ENCODE data around the gene SPTAN1.
"Not testable (repeated sequence)": the region's sequence is repeated elsewhere in the genome, so short reads cannot be mapped to it uniquely, and the experiment has no call there.

The SPTAN1 gene

DNA sequence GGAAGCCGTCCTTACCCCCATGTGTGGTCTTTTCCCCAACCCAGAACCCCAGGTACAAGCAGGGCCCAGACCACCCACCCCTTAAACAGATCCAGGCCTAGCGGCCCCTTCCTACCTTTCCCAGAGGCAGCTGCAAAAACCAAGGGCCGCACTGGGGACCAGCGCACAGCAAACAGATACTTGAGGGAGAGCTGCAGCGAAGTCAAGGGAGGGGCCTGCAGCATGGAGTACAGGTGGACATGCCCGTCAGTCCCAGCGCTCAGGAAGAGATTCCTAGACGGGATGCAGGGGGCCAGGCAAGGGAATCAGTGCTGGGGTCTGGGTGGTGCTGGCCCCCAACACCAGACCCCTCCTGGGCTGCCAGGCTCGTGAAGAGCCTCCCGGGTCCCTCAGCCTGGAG lies 81.7 kb downstream of the SPTAN1 start:
- no peak for DNase-seq

DNA sequence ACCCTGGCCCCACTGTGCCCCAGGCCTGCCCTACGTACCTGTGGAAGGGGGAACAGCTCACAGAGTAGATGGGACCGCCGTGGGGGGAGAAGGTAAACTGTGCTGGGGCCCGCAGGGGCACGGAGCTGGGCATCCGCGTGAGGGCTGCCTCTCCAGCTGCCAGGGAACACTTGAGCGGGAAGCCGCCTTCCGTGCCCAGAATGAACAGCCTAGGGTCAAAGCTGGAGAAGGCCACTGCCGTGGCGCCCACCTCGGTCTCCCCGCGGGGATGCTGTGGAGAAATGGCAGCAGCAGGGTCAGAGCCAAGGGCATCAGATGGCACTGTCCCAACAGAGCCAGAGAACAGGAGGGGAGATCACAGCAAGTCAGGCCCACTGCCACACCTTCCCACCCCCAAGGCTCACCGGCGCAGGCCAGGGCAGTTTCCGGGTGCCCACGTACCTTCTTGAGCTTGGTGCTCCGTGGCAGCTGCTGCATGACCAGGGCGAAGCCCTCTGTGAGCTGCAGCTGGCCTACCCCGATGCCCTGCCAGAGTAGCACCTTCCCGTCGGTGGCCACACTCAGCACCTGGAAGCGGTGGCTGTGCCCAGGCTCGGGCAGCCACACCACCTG lies 82.4 kb downstream of the SPTAN1 start:
- no peak for DNase-seq

GRCh38 chr9:128635266-128636023 lies 83.1 kb downstream of the SPTAN1 start:
- no peak for DNase-seq

DNA sequence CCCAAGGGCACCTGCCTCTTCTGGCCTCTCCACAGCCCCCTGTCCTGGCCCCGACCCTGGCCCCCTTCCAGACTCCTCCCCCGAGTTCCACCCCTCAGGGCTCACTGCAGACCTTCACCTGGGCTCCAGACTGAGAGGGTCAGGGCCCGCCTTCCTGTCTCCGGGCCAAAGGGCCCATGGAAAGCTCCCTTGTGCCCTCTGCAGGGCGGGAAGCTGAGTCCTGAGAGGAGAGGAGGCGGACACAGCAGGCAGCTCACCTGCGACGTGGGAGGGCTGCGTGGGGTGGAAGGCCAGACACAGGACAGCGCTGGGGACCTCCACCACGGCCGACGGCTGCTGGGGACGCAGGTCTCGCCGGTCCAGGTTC lies 83.6 kb downstream of the SPTAN1 start:
- no peak for DNase-seq

- no peak for DNase-seq
These were observed 84.5 kb downstream of the SPTAN1 start for GRCh38 chr9:128636556-128637530.

DNA sequence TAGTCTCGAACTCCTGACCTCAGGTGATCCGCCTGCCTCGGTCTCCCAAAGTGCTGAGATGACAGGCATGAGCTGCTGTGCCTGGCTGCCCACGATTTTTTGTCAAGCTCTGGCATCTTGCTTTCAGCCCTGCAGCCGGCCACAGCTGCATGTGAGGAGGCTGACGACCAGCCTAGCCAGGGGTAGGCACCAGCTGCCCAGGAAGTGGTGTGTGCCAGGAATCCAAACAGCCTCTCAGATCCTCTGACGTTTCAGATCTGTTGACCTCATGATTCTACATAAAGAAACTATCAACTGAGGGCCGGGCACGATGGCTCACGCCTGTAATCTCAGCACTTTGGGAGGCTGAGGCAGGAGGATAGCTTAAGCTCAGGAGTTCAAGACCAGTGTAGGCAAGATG lies 85.3 kb downstream of the SPTAN1 start:
- DNase-seq = no peak

DNA sequence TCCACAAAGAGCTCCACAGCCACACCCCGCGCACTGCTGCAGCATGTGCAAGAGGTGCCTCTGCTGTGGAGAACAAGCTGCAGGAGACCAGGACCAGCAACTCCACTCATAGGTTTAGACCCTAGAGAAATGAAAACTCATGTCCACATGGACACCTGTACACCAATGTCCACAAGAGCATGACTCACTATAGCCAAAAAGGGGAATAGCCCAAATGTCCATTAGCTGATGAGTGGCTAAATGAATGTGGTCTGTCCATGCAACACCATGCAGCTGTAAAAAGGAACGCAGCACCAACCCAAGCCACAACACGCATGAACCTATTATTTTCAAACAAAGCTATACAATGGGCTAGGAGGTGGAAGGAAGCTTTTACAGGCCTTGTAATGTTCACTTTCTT lies 86.2 kb downstream of the SPTAN1 start:
- DNase-seq = no peak

DNA sequence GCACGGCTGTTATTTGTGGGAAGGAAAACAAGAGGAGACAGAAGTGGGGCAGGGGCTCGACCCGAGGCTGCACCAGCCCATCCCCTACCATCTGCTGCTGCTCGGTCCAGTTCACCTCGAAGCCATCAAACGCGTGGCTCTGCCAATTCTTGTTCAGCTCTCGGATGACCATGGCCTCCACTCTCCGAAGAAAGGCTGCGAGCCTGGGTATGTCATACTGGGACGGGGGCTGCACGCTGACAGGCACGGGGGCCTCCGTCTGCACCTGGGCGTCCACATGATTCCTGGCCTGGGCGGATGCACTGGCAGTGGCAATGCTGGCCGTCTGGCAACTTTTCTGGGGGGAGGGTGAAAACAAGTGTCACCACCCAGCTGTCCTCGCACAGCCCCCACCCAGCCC lies 88.2 kb downstream of the SPTAN1 start:
- no peak for DNase-seq

GRCh38 chr9:128642675-128643245 lies 90.4 kb downstream of the SPTAN1 start:
- no peak for DNase-seq

DNA sequence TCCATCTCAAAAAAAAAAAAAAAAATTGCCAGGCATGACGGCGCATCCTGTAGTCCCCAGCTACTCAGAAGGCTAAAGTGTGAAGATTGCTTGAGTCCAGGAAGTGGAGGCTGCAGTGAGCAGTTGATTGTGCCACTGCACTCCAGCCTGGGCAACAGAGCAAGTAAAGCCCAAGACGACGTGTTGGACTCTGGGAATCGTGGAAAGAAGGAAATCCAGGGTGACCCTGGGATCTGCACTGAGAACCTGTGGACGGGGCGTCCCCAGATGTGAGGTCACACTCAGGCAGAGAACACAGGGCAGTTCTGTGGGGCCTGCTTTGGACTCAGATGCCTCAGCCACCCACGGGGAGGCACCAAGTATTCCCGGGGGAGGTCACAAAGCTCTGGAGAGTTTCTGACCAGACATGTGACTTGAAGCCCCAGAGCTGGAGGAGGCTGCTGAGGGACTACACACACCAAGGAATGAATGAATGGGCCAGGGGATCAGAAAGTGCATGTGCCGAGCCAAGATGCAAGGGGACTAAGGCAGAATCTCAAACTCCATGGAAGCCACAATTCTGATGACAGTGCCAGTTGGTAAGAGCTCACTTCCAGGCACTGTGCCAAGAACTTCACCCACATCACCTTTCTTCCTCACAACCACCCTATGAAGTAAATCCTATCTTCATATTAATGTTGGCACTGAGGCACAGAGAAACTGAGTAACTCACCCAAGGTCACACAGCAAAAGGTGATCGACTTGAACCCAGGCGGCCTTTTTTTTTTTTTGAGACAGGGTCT lies 91.3 kb downstream of the SPTAN1 start:
- DNase-seq = no peak

DNA sequence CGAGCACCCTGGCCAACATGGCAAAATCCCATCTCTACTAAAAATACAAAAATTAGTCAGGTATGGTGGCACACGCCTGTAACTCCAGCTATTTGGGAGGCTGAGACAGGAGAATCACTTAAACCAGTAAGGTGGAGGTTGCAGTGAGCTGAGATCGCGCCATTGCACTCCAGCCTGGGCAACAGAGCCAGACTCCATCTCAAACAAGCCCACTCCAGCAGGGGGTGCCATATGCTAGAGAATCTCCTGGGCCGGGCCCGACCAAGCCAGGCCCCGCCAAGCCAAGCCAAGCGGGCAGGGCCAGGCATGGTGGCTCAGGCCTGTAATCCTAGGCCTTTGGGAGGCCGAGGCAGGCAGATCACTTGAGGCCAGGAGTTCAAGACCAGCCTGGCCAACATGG lies 95.8 kb downstream of the SPTAN1 start:
- peak; percentile 63 to 78 for DNase-seq

DNA sequence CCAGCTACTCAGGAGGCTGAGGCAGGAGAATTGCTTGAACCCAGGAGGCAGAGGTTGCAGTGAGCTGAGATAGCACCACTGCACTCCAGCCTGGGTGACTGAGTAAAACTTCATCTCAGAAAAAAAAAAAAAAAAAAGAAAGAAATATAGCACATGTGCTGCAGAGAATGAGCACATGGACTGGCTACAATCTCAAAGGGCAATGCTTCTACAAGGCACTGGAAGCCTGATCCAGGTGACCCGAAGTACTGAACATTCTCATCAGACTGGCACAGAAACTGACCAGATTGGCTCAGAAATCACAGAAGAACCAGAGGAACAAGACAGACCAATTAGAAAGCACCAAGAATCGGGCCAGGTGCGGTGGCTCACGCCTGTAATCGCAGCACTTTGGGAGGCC lies 99.4 kb downstream of the SPTAN1 start:
- DNase-seq = no peak

DNA sequence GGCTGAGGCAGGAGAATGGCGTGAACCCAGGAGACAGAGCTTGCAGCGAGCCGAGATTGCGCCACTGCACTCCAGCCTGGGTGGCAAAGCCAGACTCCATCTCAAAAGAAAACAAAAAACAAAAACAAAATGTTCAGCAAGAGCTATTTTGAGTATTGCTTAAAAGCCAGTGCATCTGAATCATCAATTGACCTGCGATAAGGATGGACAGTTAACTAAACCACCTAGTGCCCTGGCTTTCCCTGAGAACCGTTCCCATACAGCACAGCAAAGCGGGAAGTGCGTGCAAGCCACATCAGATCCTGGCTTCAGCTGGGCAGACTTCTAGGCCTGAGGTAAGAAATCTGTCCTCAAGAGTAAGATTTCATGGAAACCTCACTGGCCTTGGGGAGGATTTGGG lies 101.5 kb downstream of the SPTAN1 start:
- no peak for DNase-seq

DNA sequence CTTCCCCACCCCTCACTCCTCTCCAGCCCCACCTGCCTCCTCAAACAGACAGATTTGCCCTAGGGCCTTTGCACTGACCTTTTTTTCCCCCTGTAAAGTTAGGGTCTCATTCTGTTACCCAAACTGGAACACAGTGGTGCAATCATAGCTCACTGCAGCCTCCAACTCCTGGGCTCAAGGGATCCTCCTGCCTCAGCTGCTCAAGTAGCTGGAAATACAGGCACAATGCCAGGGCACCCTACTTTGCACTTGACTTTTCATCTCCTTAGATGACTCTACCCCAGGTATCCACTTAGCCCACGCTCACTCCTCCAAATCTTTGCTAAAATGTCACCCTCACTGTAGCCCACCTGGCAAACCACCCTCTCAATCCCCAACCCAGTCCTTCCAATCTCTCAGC lies 102.1 kb downstream of the SPTAN1 start:
- no peak for DNase-seq

- DNase-seq = peak; percentile 93 to 96
These were observed 104.3 kb downstream of the SPTAN1 start, which contains the start of gene DYNC2I2 for GRCh38 chr9:128656416-128657343. Gene DYNC2I2, minus strand, starts transcription at chr9:128656847. Its CDS starts 121 bp downstream, at chr9:128656726.

DNA sequence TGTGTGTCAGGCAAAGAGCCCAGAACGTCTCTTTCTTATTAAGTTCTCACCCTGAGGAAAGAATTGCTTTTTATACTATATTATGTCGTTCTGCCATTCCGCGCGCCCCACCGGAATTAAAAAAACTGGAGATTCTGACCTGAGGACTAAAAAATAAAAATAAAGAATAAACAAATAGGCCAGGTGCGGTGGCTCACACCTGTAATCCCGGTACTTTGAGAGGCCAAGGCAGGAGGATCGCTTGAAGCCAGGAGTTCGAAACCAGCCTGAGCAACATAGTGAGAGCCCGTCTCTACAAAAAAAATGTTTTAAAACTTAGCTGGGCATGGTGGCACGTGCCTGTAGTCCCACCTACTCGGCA lies 104.9 kb downstream of the SPTAN1 start:
- no peak for DNase-seq

DNA sequence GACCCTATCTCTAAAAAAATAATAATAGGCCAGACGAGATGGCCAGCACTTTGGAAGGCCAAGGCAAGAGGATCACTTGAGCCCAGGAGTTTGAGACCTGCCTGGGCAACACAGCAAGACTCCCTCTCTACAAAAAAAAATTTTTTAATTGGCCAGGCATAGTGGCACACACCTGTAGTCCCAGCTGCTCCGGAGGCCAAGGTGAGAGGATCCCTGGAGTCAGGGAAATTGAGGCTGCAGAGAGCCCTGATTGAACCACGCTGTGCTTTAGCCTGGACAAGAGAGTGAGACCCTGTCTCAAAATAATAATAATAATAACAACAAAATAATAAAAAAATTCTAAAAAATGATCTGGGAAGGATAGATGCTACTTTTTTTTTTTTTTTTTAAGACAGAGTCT lies 105.4 kb downstream of the SPTAN1 start:
- DNase-seq = no peak

DNA sequence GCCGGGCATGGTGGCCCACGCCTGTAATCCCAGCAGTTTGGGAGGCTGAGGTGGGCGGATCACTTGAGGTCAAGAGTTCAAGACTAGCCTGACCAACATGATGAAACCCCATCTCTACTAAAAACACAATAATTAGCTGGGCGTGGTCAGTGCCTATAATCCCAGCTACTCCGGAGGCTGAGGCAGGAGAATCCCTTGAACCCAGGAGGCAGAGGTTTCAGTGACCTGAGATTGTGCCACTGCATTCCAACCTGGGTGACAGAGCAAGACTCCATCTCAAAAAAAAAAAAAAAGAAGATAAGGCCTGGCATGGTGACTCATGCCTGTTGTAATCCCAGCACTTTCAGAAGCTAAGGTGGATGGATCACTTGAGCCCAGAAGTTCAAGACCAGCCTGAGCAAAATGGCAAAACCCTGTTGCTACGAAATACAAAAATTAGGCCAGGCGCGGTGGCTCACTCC lies 114.1 kb downstream of the SPTAN1 start:
- not testable (repeated sequence) for DNase-seq

- no peak for DNase-seq
These were observed 117.4 kb downstream of the SPTAN1 start for GRCh38 chr9:128669786-128670185.

GRCh38 chr9:128675382-128675781 lies 123.0 kb downstream of the SPTAN1 start:
- no peak for DNase-seq

- no peak for DNase-seq
These were observed 125.4 kb downstream of the SPTAN1 start for GRCh38 chr9:128677794-128678193.
